Uterus (tissue), 2 donors: Measurements from ENCODE around the gene AP1B1.

ENCODE experiments used
- CTCF ChIP-seq, 4 experiments: fragments of 200-600 bp in 2 of 4; fragments of 450-650 bp in 2 of 4; sonication (generic) in 2 of 4; IDR thresholded peaks; one replicate each; pipeline ENCODE4 v1.5.1; 2016 to 2019; ENCODE audit warnings: antibody characterized with exemption in 4 of 4, mild to moderate bottlenecking in 2 of 4, moderate library complexity in 1 of 4
- POLR2A ChIP-seq, 2 donors: fragments of 450-650 bp; IDR thresholded peaks; one replicate each; pipeline ENCODE4 v1.6.1; 2016; ENCODE audit warnings: antibody characterized with exemption in 2 of 2, mild to moderate bottlenecking in 1 of 2, moderate library complexity in 1 of 2

GRCh38 chr22:29408940-29409339 lies 20.6 kb upstream of the AP1B1 start:
- TF ChIP-seq CTCF (IDR thresholded peaks at IDR 0.05) (no peak), POLR2A (IDR thresholded peaks at IDR 0.05) (no peak)
